GM12878 (cell line): ENCODE data around the gene PIK3R2. TPM values are rescaled to one million over a fixed set of nuclear protein-coding genes. Genes with fewer than 3 reads are reported as not detected.

Source experiments
- ATAC-seq: fragments of 200-7000 bp; cut with Tn5 transposase; 3 replicates; pipeline ENCODE4 v1.9.1; 2020; ENCODE audit warnings: mild to moderate bottlenecking, moderate library complexity
- BruUV-seq: library from RNA; stranded (reverse); fragments of 400-500 nt; replicated peaks from 2 replicates; lab custom pipeline; 2021; lab: Mats Ljungman, UMichigan
- CTCF ChIA-PET: fragments of 300-600 bp; sonication (Branson Sonifier 250); formaldehyde crosslinking; extraction: SDS; loops from one replicate; lab custom pipeline; 2021; ENCODE audit warnings: inconsistent platforms; lab: Yijun Ruan, JAX
- POLR2A ChIA-PET: fragments of 350-600 bp; formaldehyde crosslinking; extraction: SDS; loops from one replicate; lab custom pipeline; 2021; ENCODE audit warnings: inconsistent platforms; lab: Charles Lee
- RAD21 ChIA-PET: fragments of 300-600 bp; sonication (Branson Sonifier 250); formaldehyde crosslinking; loops from one replicate; lab custom pipeline; 2023; ENCODE audit warnings: antibody characterized with exemption; ENCODE audit not compliant: unreplicated experiment; lab: Charles Lee
- SMC1A ChIA-PET: fragments of 300-600 bp; sonication (Branson Sonifier 250); formaldehyde crosslinking; loops from one replicate; lab custom pipeline; 2023; ENCODE audit not compliant: unreplicated experiment, uncharacterized antibody; lab: Charles Lee
- DNase-seq: peaks from one replicate; pipeline ENCODE4 v3.0.0-alpha.2; 2011; ENCODE audit warnings: low read depth, low spot score
- FAIRE-seq: peaks from 3 replicates; lab custom pipeline; 2011; peaks lifted over from hg19 to GRCh38; lab: Jason Lieb, UNC
- H2AFZ ChIP-seq: 2 replicates; pipeline ENCODE4 v1.6.0; 2011; ENCODE audit warnings: low read depth, low read length, control low read depth; ENCODE audit not compliant: control insufficient read depth
- H3K27ac ChIP-seq: 2 replicates; pipeline ENCODE4 v1.5.1; 2011; ENCODE audit warnings: control low read depth; ENCODE audit not compliant: control insufficient read depth, insufficient read depth
- H3K27me3 ChIP-seq, 2 experiments: replicated peaks in 1 of 2; 2 replicates each; pipeline versions ENCODE4 v1.6.0 to v1.6.1; 2011; ENCODE audit warnings: low read length in 1 of 2; ENCODE audit not compliant: control insufficient read depth in 2 of 2, insufficient read depth in 2 of 2
- H3K36me3 ChIP-seq, 2 experiments: 2 replicates each; pipeline ENCODE4 v1.5.1; 2011; ENCODE audit warnings: low read length in 1 of 2; ENCODE audit not compliant: control insufficient read depth in 2 of 2, insufficient read depth in 2 of 2
- H3K4me1 ChIP-seq: 2 replicates; pipeline ENCODE4 v1.6.1; 2011; ENCODE audit warnings: mild to moderate bottlenecking, low read length, moderate library complexity, mixed read lengths; ENCODE audit not compliant: control insufficient read depth, insufficient read depth
- H3K4me2 ChIP-seq: 2 replicates; pipeline ENCODE4 v1.6.0; 2011; ENCODE audit warnings: control low read depth; ENCODE audit not compliant: control insufficient read depth, insufficient read depth
- H3K4me3 ChIP-seq: fragments of 200-600 bp; sonication (generic); 2 replicates; pipeline ENCODE4 v1.5.1; 2016
- H3K79me2 ChIP-seq: 2 replicates; pipeline ENCODE4 v1.6.0; 2011; ENCODE audit warnings: low read length; ENCODE audit not compliant: control insufficient read depth, insufficient read depth
- H3K9ac ChIP-seq: 2 replicates; pipeline ENCODE4 v1.8.0; 2011; ENCODE audit warnings: low read length, control low read depth, mixed read lengths; ENCODE audit not compliant: control insufficient read depth, insufficient read depth
- H3K9me3 ChIP-seq: replicated peaks from 3 replicates; pipeline ENCODE4 v1.5.1; 2011; ENCODE audit warnings: mild to moderate bottlenecking, low read length; ENCODE audit not compliant: control insufficient read depth, insufficient read depth
- H4K20me1 ChIP-seq: 2 replicates; pipeline ENCODE4 v1.6.0; 2011; ENCODE audit not compliant: control insufficient read depth, insufficient read depth
- HDGF ChIP-seq: fragments of 450-650 bp; IDR thresholded peaks from 2 replicates; pipeline ENCODE4 v1.6.1; 2016; ENCODE audit warnings: antibody characterized with exemption
- NFXL1 ChIP-seq: fragments of 450-650 bp; IDR thresholded peaks from 2 replicates; pipeline ENCODE4 v1.6.1; 2017; ENCODE audit warnings: antibody characterized with exemption, mild to moderate bottlenecking, borderline replicate concordance
- NFYB ChIP-seq: IDR thresholded peaks from 2 replicates; pipeline ENCODE4 v1.6.1; 2011; ENCODE audit warnings: low read depth, mild to moderate bottlenecking, low read length, improper control_type of control experiment, moderate library complexity; ENCODE audit not compliant: insufficient read depth
- PML ChIP-seq: IDR thresholded peaks from 2 replicates; pipeline ENCODE4 v1.6.1; 2012; ENCODE audit warnings: low read length, inconsistent platforms
- POLR2A ChIP-seq: IDR thresholded peaks from 2 replicates; pipeline ENCODE4 v1.6.1; 2011; ENCODE audit warnings: low read depth, mild to moderate bottlenecking, low read length
- RCOR1 ChIP-seq: conservative IDR thresholded peaks from 2 replicates; pipeline ENCODE4 v1.6.1; 2012; ENCODE audit warnings: low read depth, low read length, improper control_type of control experiment
- ZNF217 ChIP-seq: fragments of 450-650 bp; IDR thresholded peaks from 2 replicates; pipeline ENCODE4 v1.6.1; 2017; ENCODE audit warnings: antibody characterized with exemption, mild to moderate bottlenecking
- ZNF24 ChIP-seq: fragments of 450-650 bp; IDR thresholded peaks from 2 replicates; pipeline ENCODE4 v1.6.1; 2017; ENCODE audit warnings: antibody characterized with exemption, mild to moderate bottlenecking
- WGBS: methylation state at CpG from one replicate; pipeline ENCODE4 v1.1.6; 2016; ENCODE audit warnings: low lambda C conversion rate; ENCODE audit not compliant: insufficient replicate concordance, insufficient coverage; ENCODE audit errors: missing lambda C conversion rate; 5-methylcytosine and 5-hydroxymethylcytosine counted together
- in situ Hi-C: fragments of 300-500 bp; cut with MboI; formaldehyde crosslinking; loops from 9 replicates; pipeline ENCODE4 v1.14.3; 2018; ENCODE audit warnings: mixed read lengths
- intact Hi-C: fragments of 100-400 bp; cut with micrococcal nuclease; formaldehyde crosslinking; loops from one replicate; pipeline ENCODE4 v1.14.2; 2022; ENCODE audit not compliant: unreplicated experiment
- polyA plus RNA-seq, 11 experiments: library from polyadenylated mRNA; depleted of rRNA in 4 of 11; unstranded in 6 of 11; stranded (reverse) in 5 of 11; fragments of >200 nt; fragmentation: Nextera tagmentation in 4 of 11; fragmentation: Illumina TruSeq in 1 of 11; extraction: Ambion mirVana in 4 of 11; extraction: Trizol in 1 of 11; gene quantifications; 1 replicate in 1 of 11; 2 replicates in 10 of 11; pipeline versions ENCODE4 v1.2.1 to v1.2.3, GENCODE V29; 2011 to 2016; ENCODE audit warnings: inconsistent platforms in 2 of 11, missing spikeins in 2 of 11, low read depth in 1 of 11
- total RNA-seq, 4 experiments: library from RNA; depleted of rRNA in 3 of 4; stranded (reverse); fragments of >200 nt in 3 of 4; fragmentation: Illumina TruSeq in 1 of 4; extraction: Trizol in 1 of 4; gene quantifications; 2 replicates each; pipeline versions ENCODE4 v1.2.1 to v1.2.3, GENCODE V29; 2013 to 2021
- TF ChIP-seq, protein P1 (sequence below): IDR thresholded peaks from 2 replicates; pipeline ENCODE4 v1.6.1; 2012; ENCODE audit warnings: mild to moderate bottlenecking, low read depth, low read length
- TF ChIP-seq, protein P2 (sequence below): fragments of 450-650 bp; IDR thresholded peaks from 2 replicates; pipeline ENCODE4 v1.6.1; 2017; ENCODE audit warnings: mild to moderate bottlenecking, low read depth, inconsistent platforms; ENCODE audit not compliant: poor library complexity, severe bottlenecking
- TF ChIP-seq, protein P3 (sequence below): fragments of 450-650 bp; IDR thresholded peaks from 2 replicates; pipeline ENCODE4 v1.6.1; 2017; ENCODE audit warnings: mild to moderate bottlenecking, moderate library complexity

PIK3R2 gene
- total and polyA plus RNA-seq, 10 of the 15 experiments (the other 5 are each of a cell fraction or from before 2014, with no cell fraction given) = 0.26 to 22.6 (median 2.5) TPM

DNA sequence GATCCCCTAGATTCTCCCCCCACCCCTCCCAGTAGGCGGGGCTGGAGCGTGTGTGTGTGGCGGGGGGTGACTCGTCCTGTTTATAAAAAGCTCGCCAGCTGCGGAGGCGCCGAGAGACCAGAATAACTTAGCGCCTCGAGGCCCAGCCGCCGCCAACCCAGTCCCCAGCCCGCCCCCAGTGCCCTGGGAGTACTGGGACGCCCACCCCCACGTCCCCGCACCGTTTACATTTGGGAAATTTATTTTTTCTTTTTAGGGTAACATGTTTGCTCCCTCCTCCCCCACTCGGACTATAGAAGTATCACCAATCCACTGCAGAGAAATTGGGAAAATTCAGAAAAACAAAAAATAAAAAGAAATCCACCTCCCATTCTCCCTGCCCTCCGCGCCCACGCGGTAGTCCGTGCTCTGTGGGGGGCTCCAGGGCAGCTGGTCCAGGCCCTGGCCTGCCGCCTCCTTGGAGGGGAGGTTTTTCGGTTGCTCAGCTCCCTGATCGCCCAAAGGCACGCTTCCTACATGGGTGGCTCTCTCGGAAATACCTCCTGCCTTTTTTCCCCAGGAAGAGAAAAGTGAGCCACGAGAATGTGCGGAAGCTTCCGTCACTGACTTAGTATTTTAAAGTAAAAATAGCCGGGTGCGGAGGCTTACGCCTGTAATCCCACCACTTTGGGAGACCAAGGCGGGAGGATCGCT, 52.4 kb downstream of the PIK3R2 start (continued):
- TF ChIP-seq, protein P1, sequence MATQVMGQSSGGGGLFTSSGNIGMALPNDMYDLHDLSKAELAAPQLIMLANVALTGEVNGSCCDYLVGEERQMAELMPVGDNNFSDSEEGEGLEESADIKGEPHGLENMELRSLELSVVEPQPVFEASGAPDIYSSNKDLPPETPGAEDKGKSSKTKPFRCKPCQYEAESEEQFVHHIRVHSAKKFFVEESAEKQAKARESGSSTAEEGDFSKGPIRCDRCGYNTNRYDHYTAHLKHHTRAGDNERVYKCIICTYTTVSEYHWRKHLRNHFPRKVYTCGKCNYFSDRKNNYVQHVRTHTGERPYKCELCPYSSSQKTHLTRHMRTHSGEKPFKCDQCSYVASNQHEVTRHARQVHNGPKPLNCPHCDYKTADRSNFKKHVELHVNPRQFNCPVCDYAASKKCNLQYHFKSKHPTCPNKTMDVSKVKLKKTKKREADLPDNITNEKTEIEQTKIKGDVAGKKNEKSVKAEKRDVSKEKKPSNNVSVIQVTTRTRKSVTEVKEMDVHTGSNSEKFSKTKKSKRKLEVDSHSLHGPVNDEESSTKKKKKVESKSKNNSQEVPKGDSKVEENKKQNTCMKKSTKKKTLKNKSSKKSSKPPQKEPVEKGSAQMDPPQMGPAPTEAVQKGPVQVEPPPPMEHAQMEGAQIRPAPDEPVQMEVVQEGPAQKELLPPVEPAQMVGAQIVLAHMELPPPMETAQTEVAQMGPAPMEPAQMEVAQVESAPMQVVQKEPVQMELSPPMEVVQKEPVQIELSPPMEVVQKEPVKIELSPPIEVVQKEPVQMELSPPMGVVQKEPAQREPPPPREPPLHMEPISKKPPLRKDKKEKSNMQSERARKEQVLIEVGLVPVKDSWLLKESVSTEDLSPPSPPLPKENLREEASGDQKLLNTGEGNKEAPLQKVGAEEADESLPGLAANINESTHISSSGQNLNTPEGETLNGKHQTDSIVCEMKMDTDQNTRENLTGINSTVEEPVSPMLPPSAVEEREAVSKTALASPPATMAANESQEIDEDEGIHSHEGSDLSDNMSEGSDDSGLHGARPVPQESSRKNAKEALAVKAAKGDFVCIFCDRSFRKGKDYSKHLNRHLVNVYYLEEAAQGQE = no peak
- TF ChIP-seq NFYB = no peak

DNA sequence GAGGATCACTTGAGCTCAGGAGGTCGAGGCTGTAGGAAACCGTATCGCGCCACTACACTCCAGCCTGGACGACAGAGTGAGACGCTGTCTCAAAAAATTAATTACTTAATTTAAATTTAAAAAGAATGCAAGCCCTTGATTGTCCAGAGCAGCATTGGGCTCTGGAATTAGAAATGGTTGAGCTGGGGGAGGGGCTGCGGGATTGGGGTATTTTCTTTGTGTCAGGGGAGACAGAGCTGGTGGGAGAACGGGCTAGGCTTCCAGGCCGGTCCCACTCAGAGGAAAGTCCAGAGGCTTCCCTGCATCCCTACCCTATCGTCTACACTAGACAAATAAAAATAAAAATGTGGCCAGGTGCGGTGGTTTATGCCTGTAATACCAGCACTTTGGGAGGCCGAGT, 53.1 kb downstream of the PIK3R2 start:
- in situ Hi-C loops = loop anchor here (5.0 kb wide), 1 partner anchor 41 kb away; no protein-coding TSS in a partner anchor
- H3K4me3 ChIP-seq = no peak overlapping the region
- H3K27me3 ChIP-seq = no peaks in the 10 kb centered on the region
- no peaks in the 10 kb centered on the region for H4K20me1 ChIP-seq
- no peaks in the 10 kb centered on the region; a peak in 1 of 4 replicates for H3K36me3 ChIP-seq
- no peak overlapping the region for H2AFZ ChIP-seq
- H3K79me2 ChIP-seq = peaks cover 9% of the 10 kb centered on the region
- no peak overlapping the region for H3K9ac ChIP-seq
- RAD21 ChIA-PET = interaction anchor here (0.9 to 8.1 kb wide), 8 partner anchors 14 to 143 kb away, joined by 3 to 175 read pairs (median 10); partner anchors contain the start of genes JUND and MPV17L2
- no peak for ATAC-seq
- POLR2A ChIA-PET = interaction anchor here (0.5 to 3.4 kb wide), 10 partner anchors 14 to 211 kb away, joined by 3 to 29 read pairs (median 4); partner anchors contain the start of genes JUND and MPV17L2
- H3K4me1 ChIP-seq = peaks cover 6% of the 10 kb centered on the region
- SMC1A ChIA-PET = interaction anchor here (1.0 to 9.5 kb wide), 9 partner anchors 14 to 205 kb away, joined by 3 to 121 read pairs (median 5); a partner anchor contains a TSS
- CTCF ChIA-PET = interaction anchor here (1.2 to 11.7 kb wide), 9 partner anchors 14 to 209 kb away, joined by 3 to 213 read pairs (median 7); partner anchors contain the start of gene MPV17L2
- no peak for FAIRE-seq
- H3K9me3 ChIP-seq = no peaks in the 10 kb centered on the region
- no peak for DNase-seq
- no TSS peak for BruUV-seq
- no peak overlapping the region for H3K27ac ChIP-seq
- H3K4me2 ChIP-seq = no peak overlapping the region
- WGBS = 73% methylated on average over 12 of the region's 12 CpGs
- intact Hi-C loops = loop anchor here (5.0 to 10.0 kb wide), 2 partner anchors 121 to 209 kb away; partner anchors contain the start of gene SSBP4
- TF ChIP-seq POLR2A = no peak
- no peak for TF ChIP-seq ZNF24
- no peak for TF ChIP-seq HDGF
- TF ChIP-seq PML = no peak
- TF ChIP-seq NFXL1 = no peak
- no peak for TF ChIP-seq RCOR1
- no peak for TF ChIP-seq ZNF217
- TF ChIP-seq, protein P2, sequence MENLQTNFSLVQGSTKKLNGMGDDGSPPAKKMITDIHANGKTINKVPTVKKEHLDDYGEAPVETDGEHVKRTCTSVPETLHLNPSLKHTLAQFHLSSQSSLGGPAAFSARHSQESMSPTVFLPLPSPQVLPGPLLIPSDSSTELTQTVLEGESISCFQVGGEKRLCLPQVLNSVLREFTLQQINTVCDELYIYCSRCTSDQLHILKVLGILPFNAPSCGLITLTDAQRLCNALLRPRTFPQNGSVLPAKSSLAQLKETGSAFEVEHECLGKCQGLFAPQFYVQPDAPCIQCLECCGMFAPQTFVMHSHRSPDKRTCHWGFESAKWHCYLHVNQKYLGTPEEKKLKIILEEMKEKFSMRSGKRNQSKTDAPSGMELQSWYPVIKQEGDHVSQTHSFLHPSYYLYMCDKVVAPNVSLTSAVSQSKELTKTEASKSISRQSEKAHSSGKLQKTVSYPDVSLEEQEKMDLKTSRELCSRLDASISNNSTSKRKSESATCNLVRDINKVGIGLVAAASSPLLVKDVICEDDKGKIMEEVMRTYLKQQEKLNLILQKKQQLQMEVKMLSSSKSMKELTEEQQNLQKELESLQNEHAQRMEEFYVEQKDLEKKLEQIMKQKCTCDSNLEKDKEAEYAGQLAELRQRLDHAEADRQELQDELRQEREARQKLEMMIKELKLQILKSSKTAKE = no peak
- TF ChIP-seq, protein P3, sequence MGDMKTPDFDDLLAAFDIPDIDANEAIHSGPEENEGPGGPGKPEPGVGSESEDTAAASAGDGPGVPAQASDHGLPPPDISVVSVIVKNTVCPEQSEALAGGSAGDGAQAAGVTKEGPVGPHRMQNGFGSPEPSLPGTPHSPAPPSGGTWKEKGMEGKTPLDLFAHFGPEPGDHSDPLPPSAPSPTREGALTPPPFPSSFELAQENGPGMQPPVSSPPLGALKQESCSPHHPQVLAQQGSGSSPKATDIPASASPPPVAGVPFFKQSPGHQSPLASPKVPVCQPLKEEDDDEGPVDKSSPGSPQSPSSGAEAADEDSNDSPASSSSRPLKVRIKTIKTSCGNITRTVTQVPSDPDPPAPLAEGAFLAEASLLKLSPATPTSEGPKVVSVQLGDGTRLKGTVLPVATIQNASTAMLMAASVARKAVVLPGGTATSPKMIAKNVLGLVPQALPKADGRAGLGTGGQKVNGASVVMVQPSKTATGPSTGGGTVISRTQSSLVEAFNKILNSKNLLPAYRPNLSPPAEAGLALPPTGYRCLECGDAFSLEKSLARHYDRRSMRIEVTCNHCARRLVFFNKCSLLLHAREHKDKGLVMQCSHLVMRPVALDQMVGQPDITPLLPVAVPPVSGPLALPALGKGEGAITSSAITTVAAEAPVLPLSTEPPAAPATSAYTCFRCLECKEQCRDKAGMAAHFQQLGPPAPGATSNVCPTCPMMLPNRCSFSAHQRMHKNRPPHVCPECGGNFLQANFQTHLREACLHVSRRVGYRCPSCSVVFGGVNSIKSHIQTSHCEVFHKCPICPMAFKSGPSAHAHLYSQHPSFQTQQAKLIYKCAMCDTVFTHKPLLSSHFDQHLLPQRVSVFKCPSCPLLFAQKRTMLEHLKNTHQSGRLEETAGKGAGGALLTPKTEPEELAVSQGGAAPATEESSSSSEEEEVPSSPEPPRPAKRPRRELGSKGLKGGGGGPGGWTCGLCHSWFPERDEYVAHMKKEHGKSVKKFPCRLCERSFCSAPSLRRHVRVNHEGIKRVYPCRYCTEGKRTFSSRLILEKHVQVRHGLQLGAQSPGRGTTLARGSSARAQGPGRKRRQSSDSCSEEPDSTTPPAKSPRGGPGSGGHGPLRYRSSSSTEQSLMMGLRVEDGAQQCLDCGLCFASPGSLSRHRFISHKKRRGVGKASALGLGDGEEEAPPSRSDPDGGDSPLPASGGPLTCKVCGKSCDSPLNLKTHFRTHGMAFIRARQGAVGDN = no peak
- TF ChIP-seq NFYB = no peak
